RWPE2 (cell line): ENCODE data around the gene ZNF396.

Experiments used
- ATAC-seq: fragments of 200-7000 bp; cut with Tn5 transposase; 3 replicates; pipeline ENCODE4 v1.9.1; 2021; ENCODE audit warnings: low read depth
- DNase-seq: peaks from one replicate; pipeline ENCODE4 v3.0.0-alpha.2; 2020; ENCODE audit warnings: low spot score
- H3K27ac ChIP-seq: fragments of 450-650 bp; 2 replicates; pipeline ENCODE4 v1.5.1; 2017; ENCODE audit warnings: mild to moderate bottlenecking; ENCODE audit not compliant: poor library complexity, severe bottlenecking
- H3K27me3 ChIP-seq: fragments of 250-450 bp; sonication (Bioruptor Pico); 2 replicates; pipeline ENCODE4 v1.5.1; 2021; ENCODE audit warnings: mild to moderate bottlenecking, moderate library complexity; ENCODE audit not compliant: insufficient read depth, poor library complexity, severe bottlenecking
- H3K36me3 ChIP-seq: fragments of 250-450 bp; sonication (Bioruptor Pico); 2 replicates; pipeline ENCODE4 v1.5.1; 2020; ENCODE audit warnings: low read depth, mild to moderate bottlenecking, moderate library complexity
- H3K4me1 ChIP-seq: fragments of 250-450 bp; sonication (Bioruptor Pico); 2 replicates; pipeline ENCODE4 v1.5.1; 2021; ENCODE audit warnings: mild to moderate bottlenecking, moderate library complexity; ENCODE audit not compliant: insufficient read depth, poor library complexity, severe bottlenecking
- H3K4me3 ChIP-seq: fragments of 250-450 bp; sonication (Bioruptor Pico); 2 replicates; pipeline ENCODE4 v1.5.1; 2021; ENCODE audit warnings: mild to moderate bottlenecking, moderate library complexity; ENCODE audit not compliant: severe bottlenecking
- H3K9me3 ChIP-seq: fragments of 250-450 bp; sonication (Bioruptor Pico); 2 replicates; pipeline ENCODE4 v1.5.1; 2021; ENCODE audit warnings: mild to moderate bottlenecking, moderate library complexity; ENCODE audit not compliant: severe bottlenecking
- TF ChIP-seq, protein P1 (sequence below): fragments of 450-650 bp; IDR thresholded peaks from one replicate; pipeline ENCODE4 v1.5.1; 2017; ENCODE audit warnings: mild to moderate bottlenecking, moderate library complexity; ENCODE audit not compliant: poor library complexity, severe bottlenecking

Gene ZNF396

DNA sequence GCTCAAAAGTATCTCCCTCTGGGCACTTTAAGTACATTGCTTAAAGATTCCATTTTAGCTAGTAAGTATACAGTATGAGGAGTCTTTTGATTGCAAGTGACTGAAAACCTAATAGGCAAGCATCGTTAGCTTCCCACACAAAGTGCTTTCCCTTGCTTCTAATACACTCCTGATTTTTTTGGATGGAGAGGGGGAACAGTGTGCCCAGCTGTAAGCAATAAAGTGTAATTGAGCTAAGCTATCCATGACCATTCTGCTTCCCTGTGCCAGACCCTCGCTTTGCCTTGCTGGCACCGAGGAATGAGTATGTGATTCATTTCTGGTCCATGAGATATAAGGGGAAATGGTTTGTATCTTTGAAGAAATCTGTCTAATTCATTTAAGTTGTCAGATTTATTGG is 29.1 kb downstream of the ZNF396 start:
- Histone ChIP-seq H3K4me1 (peaks cover 3% of the 10 kb centered on the region), H3K36me3 (peaks cover under 1% of the 10 kb centered on the region), H3K27me3 (no peaks in the 10 kb centered on the region), H3K27ac (no peak overlapping the region), H3K9me3 (peaks cover 6% of the 10 kb centered on the region), H3K4me3 (no peak overlapping the region)
- TF ChIP-seq, protein P1, sequence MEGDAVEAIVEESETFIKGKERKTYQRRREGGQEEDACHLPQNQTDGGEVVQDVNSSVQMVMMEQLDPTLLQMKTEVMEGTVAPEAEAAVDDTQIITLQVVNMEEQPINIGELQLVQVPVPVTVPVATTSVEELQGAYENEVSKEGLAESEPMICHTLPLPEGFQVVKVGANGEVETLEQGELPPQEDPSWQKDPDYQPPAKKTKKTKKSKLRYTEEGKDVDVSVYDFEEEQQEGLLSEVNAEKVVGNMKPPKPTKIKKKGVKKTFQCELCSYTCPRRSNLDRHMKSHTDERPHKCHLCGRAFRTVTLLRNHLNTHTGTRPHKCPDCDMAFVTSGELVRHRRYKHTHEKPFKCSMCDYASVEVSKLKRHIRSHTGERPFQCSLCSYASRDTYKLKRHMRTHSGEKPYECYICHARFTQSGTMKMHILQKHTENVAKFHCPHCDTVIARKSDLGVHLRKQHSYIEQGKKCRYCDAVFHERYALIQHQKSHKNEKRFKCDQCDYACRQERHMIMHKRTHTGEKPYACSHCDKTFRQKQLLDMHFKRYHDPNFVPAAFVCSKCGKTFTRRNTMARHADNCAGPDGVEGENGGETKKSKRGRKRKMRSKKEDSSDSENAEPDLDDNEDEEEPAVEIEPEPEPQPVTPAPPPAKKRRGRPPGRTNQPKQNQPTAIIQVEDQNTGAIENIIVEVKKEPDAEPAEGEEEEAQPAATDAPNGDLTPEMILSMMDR: no peak
- DNase-seq (no peak), ATAC-seq (no peak)

DNA sequence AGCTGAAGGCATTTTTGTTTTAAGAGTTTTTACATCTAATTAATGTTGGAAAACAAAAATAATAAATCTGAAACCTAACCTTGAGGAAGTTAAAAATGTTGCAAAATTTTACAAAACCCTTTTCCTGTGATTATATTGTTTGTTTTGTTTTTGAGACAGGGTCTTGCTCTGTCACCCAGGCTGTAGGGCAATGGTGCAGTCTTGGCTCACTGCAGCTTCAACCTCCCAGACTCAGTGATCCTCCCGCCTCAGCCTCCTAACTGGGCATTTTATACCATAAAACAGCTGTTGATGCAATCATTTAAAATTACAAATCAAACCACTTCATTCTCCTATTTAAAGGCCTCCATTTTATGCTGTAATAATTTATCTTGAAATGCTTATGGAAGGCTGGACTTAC is 31.2 kb downstream of the ZNF396 start:
- Histone ChIP-seq H3K4me3 (no peak overlapping the region), H3K36me3 (peaks cover 21% of the 10 kb centered on the region), H3K27ac (no peak overlapping the region), H3K27me3 (no peaks in the 10 kb centered on the region), H3K4me1 (peaks cover 6% of the 10 kb centered on the region), H3K9me3 (no peaks in the 10 kb centered on the region)
- ATAC-seq (no peak), DNase-seq (no peak)
- TF ChIP-seq, protein P1: no peak

DNA sequence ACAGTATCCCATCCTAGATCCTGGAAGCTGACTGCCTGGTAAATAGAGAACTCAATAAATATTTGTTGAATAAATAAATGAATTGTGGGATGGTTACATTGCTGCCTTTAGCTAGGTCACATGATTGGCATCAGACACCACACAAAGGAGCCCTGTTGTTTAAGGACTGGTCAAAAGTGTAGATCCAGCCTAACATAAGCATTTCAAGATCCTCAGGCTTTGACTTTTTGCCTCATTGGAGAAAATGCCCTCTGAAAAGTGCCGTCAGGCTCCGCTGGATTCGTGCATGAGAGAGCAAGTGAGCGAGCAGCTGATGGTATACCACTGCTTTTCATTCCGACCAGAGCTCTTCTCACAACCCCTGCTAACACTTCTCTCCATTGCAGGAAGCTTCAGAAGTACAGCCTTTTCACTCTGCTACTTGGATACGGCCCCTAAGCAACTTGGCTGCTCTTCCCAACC is 31.6 kb downstream of the ZNF396 start:
- TF ChIP-seq, protein P1: no peak
- DNase-seq (no peak), ATAC-seq (no peak)
- peaks cover 26% of the 10 kb centered on the region for H3K36me3 ChIP-seq
- H3K4me3 ChIP-seq: no peak overlapping the region
- H3K27me3 ChIP-seq: no peaks in the 10 kb centered on the region
- H3K9me3 ChIP-seq: no peaks in the 10 kb centered on the region
- peaks cover 6% of the 10 kb centered on the region for H3K4me1 ChIP-seq
- H3K27ac ChIP-seq: no peak overlapping the region

DNA sequence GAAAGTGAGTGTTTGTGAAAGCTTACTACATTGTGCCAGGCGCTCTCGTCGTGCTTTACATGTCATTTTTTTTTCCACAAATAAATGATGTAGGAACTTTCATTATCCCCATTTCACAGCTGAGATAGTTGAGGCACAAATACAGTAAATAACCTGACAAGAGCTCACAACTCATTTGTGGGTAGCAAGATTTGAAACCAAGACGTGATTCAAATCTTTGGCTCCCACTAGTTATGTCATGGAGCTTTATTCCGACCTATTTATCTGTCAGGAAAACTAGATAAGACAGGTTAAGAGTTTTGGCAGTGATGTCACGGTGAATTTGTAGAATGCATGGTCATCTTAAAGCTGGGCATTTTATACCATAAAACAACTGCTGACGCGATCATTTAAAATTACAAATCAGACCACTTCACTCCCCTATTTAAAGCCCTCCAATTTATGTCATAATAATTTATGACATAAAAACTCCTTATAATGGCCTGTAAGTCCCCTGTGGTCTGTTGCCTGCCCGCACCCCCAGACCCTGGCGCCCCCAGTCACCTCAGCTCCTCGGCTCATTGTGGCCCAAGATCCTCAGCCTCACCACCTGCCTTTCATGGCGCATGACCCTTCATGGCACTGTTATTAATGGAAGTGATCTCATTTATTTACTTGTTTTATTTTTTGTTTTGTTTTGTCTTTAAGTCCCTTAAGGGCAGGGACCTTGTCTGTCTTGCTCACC is 32.2 kb downstream of the ZNF396 start:
- peak overlapping the region; percentile 92 for H3K4me3 ChIP-seq
- DNase-seq (no peak), ATAC-seq (no peak)
- H3K27ac ChIP-seq: peak overlapping the region; percentile 65
- H3K9me3 ChIP-seq: no peaks in the 10 kb centered on the region
- H3K36me3 ChIP-seq: peaks cover 32% of the 10 kb centered on the region
- H3K4me1 ChIP-seq: peaks cover 6% of the 10 kb centered on the region
- no peaks in the 10 kb centered on the region for H3K27me3 ChIP-seq
- TF ChIP-seq, protein P1: no peak
